ENCODE measurements around the gene L3MBTL2. TPM values are rescaled to one million over a fixed set of nuclear protein-coding genes. Genes with fewer than 3 reads are reported as not detected.

Gene L3MBTL2
- total and polyA plus RNA-seq, 9 of the 15 experiments (the other 6 are each of a cell fraction or from before 2014, with no cell fraction given), result 10.3 to 23.1 (median 18.6) TPM

- Histone ChIP-seq H3K27me3 (ENCODE audit: control insufficient read depth in 2 of 2, insufficient read depth in 2 of 2, low read length in 2 of 2) (no peaks in the 10 kb centered on the region), H3K27ac (ENCODE audit: extremely low read depth, low read depth, low read length) (no peak overlapping the region), H3K9me3 (replicated peaks; ENCODE audit: control insufficient read depth, insufficient read depth, low read depth, low read length) (no peaks in the 10 kb centered on the region), H3K9me1 (ENCODE audit: control insufficient read depth, insufficient read depth, low read length) (no peaks in the 10 kb centered on the region), H3K9ac (ENCODE audit: insufficient read depth in 1 of 2, low read depth in 2 of 2, low read length in 2 of 2) (no peak overlapping the region), H3K4me1 (replicated peaks in 1 of 2; ENCODE audit: control insufficient read depth in 2 of 2, insufficient read depth in 2 of 2, low read length in 2 of 2) (peaks cover 0 to 9% of the 10 kb centered on the region in 2 experiments; a peak in 2 of 5 replicates), H2AFZ (ENCODE audit: low read depth, low read length) (no peak overlapping the region), H3K79me2 (ENCODE audit: control insufficient read depth, insufficient read depth, low read length) (peaks cover 32% of the 10 kb centered on the region), H3K4me2 (ENCODE audit: insufficient read depth, low read length) (no peak overlapping the region), H4K20me1 (replicated peaks; ENCODE audit: control insufficient read depth, insufficient read depth, low read length) (no peaks in the 10 kb centered on the region), H3K4me3 (no peak overlapping the region), H3K36me3 (ENCODE audit: control insufficient read depth, insufficient read depth, low read length) (peaks cover 79% of the 10 kb centered on the region)
- FAIRE-seq (no peak), DNase-seq (ENCODE audit: extremely low read depth in 1 of 4, low spot score in 3 of 4) (no peak), ATAC-seq (no peak)
- ChIA-PET CTCF (ENCODE audit: low intra/inter-chr PET ratio) (no interaction called here), POLR2A (interaction anchor here (0.8 kb wide), 1 partner anchor 15 kb away, joined by 3 read pairs; no protein-coding TSS in a partner anchor)
- intact Hi-C loops (cut with micrococcal nuclease), result loop anchor here (10.0 kb wide), 1 partner anchor 185 kb away; the partner anchor contains the start of genes ACO2 and PHF5A
- 71% methylated on average over 3 of the region's 3 CpGs for WGBS (ENCODE audit: insufficient coverage, low coverage, missing lambda C conversion rate)
- BruUV-seq (replicated peaks), result no TSS peak
- in situ Hi-C loops (cut with MboI), result no loop called here
- TF ChIP-seq ZBTB40 (IDR thresholded peaks at IDR 0.05) (no peak), ZBTB40 (CRISPR knock-in tag; IDR thresholded peaks at IDR 0.05) (no peak), SP1 (CRISPR knock-in tag; IDR thresholded peaks at IDR 0.05) (no peak), PYGO2 (tag; IDR thresholded peaks at IDR 0.05) (no peak), KDM1A (IDR thresholded peaks at IDR 0.05) (no peak), ATF7 (IDR thresholded peaks at IDR 0.05) (no peak), THRA (IDR thresholded peaks at IDR 0.05) (no peak), GTF3C2 (IDR thresholded peaks at IDR 0.05; ENCODE audit: borderline replicate concordance, extremely low read depth, insufficient read length) (no peak)
These were observed 75.0 kb downstream of the L3MBTL2 start for GRCh38 chr22:41280065-41280464.

All from K562 (cell line).